ENCODE measurements around the gene REV3L. TPM values are rescaled to one million over a fixed set of nuclear protein-coding genes. Genes with fewer than 3 reads are reported as not detected.

Gene REV3L
- polyA plus RNA-seq, 1 of the 3 experiments (the other 2 are of a cell fraction) = 7.3 TPM

GRCh38 chr6:111409430-111409829 is 73.6 kb downstream of the REV3L start:
- POLR2A ChIA-PET = no interaction called here
- TF ChIP-seq USF2 (IDR thresholded peaks at IDR 0.05; ENCODE audit: borderline replicate concordance, low read depth, low read length) (no peak), YY1 (IDR thresholded peaks at IDR 0.05; ENCODE audit: low read depth) (no peak), FOXM1 (IDR thresholded peaks at IDR 0.05; ENCODE audit: low read depth) (no peak), NRF1 (IDR thresholded peaks at IDR 0.05; ENCODE audit: low read depth, low read length) (no peak), USF1 (IDR thresholded peaks at IDR 0.05; ENCODE audit: borderline replicate concordance, low read depth) (no peak), MEF2A (IDR thresholded peaks at IDR 0.05; ENCODE audit: borderline replicate concordance, low read depth) (no peak), SMC3 (IDR thresholded peaks at IDR 0.05; ENCODE audit: low read depth, low read length) (no peak), RAD21 (IDR thresholded peaks at IDR 0.05; ENCODE audit: low read length) (no peak), IRF3 (IDR thresholded peaks at IDR 0.05; ENCODE audit: low read depth, low read length) (no peak), JUND (IDR thresholded peaks at IDR 0.05) (no peak), GATA2 (CRISPR knock-in tag; IDR thresholded peaks at IDR 0.05) (no peak), MXI1 (IDR thresholded peaks at IDR 0.05; ENCODE audit: low read depth, low read length) (no peak), GABPA (IDR thresholded peaks at IDR 0.05; ENCODE audit: low read depth) (no peak), FOSL2 (IDR thresholded peaks at IDR 0.05; ENCODE audit: borderline replicate concordance, low read depth) (no peak), EP300 (IDR thresholded peaks at IDR 0.05; ENCODE audit: borderline replicate concordance in 1 of 2, low read depth in 1 of 2, low read length in 1 of 2) (no peak), POLR2AphosphoS5 (IDR thresholded peaks at IDR 0.05; ENCODE audit: low read depth, low read length) (no peak)
- Histone ChIP-seq H3K27me3 (ENCODE audit: insufficient read depth) (no peaks in the 10 kb centered on the region), H3K79me2 (ENCODE audit: insufficient read depth) (peaks cover 7% of the 10 kb centered on the region; the same call in 1 of the 2 replicates), H3K4me3 (ENCODE audit: low read depth in 2 of 2, low read length in 1 of 2) (no peak overlapping the region), H3K9ac (no peak overlapping the region), H2AFZ (ENCODE audit: low read depth) (no peak overlapping the region), H4K20me1 (ENCODE audit: insufficient read depth) (no peaks in the 10 kb centered on the region), H3K4me2 (no peak overlapping the region), H3K9me2 (no peaks in the 10 kb centered on the region), H3K27ac (ENCODE audit: low read depth in 2 of 2, low read length in 1 of 2) (no peak overlapping the region), H3F3A (replicated peaks; ENCODE audit: insufficient read depth) (no peaks in the 10 kb centered on the region), H3K4me1 (ENCODE audit: control insufficient read depth in 1 of 2, insufficient read depth in 2 of 2, low read depth in 1 of 2, low read length in 1 of 2) (no peaks in the 10 kb centered on the region; a peak in 1 of 4 replicates), H3K36me3 (replicated peaks in 1 of 2; ENCODE audit: control insufficient read depth in 1 of 2, insufficient read depth in 2 of 2, low read length in 1 of 2) (peaks cover 46 to 54% of the 10 kb centered on the region in 2 experiments), H3K9me3 (no peaks in the 10 kb centered on the region)
- CTCF ChIA-PET = no interaction called here
- DNase-seq = no peak
- 93% methylated on average over 1 of the region's 1 CpG for WGBS (ENCODE audit: low lambda C conversion rate)

GRCh38 chr6:111407686-111408085 is 75.3 kb downstream of the REV3L start:
- H3K79me2 ChIP-seq (ENCODE audit: insufficient read depth) = no peaks in the 10 kb centered on the region; the same call in 1 of the 2 replicates
- CTCF ChIA-PET = interaction anchor here (1.0 kb wide), 1 partner anchor 10 kb away, joined by 3 read pairs; no protein-coding TSS in a partner anchor
- no peaks in the 10 kb centered on the region; a peak in 1 of 4 replicates for H3K4me1 ChIP-seq (ENCODE audit: control insufficient read depth in 1 of 2, insufficient read depth in 2 of 2, low read depth in 1 of 2, low read length in 1 of 2)
- DNase-seq = no peak
- H3K27ac ChIP-seq (ENCODE audit: low read depth in 2 of 2, low read length in 1 of 2) = no peak overlapping the region
- POLR2A ChIA-PET = no interaction called here
- H3K36me3 ChIP-seq (replicated peaks in 1 of 2; ENCODE audit: control insufficient read depth in 1 of 2, insufficient read depth in 2 of 2, low read length in 1 of 2) = peaks cover 53 to 58% of the 10 kb centered on the region in 2 experiments
- H3F3A ChIP-seq (replicated peaks; ENCODE audit: insufficient read depth) = no peaks in the 10 kb centered on the region
- no peak overlapping the region for H3K4me2 ChIP-seq
- TF ChIP-seq TAF1 (IDR thresholded peaks at IDR 0.05; ENCODE audit: borderline replicate concordance, low read depth, low read length) (no peak), ZBTB33 (IDR thresholded peaks at IDR 0.05; ENCODE audit: borderline replicate concordance, low read depth) (no peak), SIN3A (IDR thresholded peaks at IDR 0.05; ENCODE audit: borderline replicate concordance, low read depth, low read length) (no peak), GABPA (IDR thresholded peaks at IDR 0.05; ENCODE audit: low read depth) (no peak), RAD21 (IDR thresholded peaks at IDR 0.05; ENCODE audit: low read length) (no peak), PBX3 (IDR thresholded peaks at IDR 0.05) (no peak), FOXJ3 (CRISPR knock-in tag; IDR thresholded peaks at IDR 0.05) (no peak), RCOR1 (IDR thresholded peaks at IDR 0.05; ENCODE audit: low read length) (no peak), POLR2AphosphoS5 (IDR thresholded peaks at IDR 0.05; ENCODE audit: low read depth, low read length) (no peak), RXRA (IDR thresholded peaks at IDR 0.05; ENCODE audit: borderline replicate concordance, low read depth) (no peak)
- H3K27me3 ChIP-seq (ENCODE audit: insufficient read depth) = no peaks in the 10 kb centered on the region
- no peaks in the 10 kb centered on the region for H3K9me2 ChIP-seq
- no peaks in the 10 kb centered on the region; the same call in 1 of the 2 replicates for H3K9me3 ChIP-seq
- H3K9ac ChIP-seq = no peak overlapping the region
- no peaks in the 10 kb centered on the region for H4K20me1 ChIP-seq (ENCODE audit: insufficient read depth)
- H3K4me3 ChIP-seq (ENCODE audit: low read depth in 2 of 2, low read length in 1 of 2) = no peak overlapping the region
- no peak overlapping the region for H2AFZ ChIP-seq (ENCODE audit: low read depth)
- WGBS (ENCODE audit: low lambda C conversion rate) = 92% methylated on average over 4 of the region's 4 CpGs
